Loucy (cell line): ENCODE measurements around the gene LRP1-AS.

ENCODE experiments used
- EZH2phosphoT487 ChIP-seq: fragments of 200-600 bp; IDR thresholded peaks from 2 replicates; pipeline ENCODE4 v1.6.1; 2018; ENCODE audit warnings: antibody characterized with exemption, mild to moderate bottlenecking, moderate library complexity, borderline replicate concordance
- TF ChIP-seq, protein P1 (sequence below): fragments of 200-600 bp; sonication (generic); conservative IDR thresholded peaks from 2 replicates; pipeline ENCODE4 v1.5.1; 2014; ENCODE audit warnings: mild to moderate bottlenecking, antibody characterized with exemption, low read length

DNA sequence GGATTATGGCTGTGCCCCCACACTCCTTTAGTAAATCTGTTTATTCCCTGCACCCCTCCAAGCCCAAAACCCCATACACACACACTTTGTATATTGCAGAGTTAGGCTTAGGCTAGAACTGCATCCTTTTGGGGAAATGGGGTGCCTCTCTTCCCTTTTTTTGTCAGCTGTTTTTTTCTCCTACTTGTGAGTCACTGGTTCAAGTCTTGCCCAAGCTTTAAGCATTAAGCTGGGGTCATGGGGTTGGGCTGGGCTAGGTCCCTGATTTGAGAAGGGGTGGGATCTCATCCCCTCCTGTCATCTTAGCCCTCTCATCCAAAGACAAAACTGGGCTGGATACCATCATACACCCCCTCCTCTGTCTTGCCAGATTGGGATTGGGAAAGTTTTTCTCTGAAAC lies 17.5 kb downstream of the LRP1-AS start:
- TF ChIP-seq, protein P1, sequence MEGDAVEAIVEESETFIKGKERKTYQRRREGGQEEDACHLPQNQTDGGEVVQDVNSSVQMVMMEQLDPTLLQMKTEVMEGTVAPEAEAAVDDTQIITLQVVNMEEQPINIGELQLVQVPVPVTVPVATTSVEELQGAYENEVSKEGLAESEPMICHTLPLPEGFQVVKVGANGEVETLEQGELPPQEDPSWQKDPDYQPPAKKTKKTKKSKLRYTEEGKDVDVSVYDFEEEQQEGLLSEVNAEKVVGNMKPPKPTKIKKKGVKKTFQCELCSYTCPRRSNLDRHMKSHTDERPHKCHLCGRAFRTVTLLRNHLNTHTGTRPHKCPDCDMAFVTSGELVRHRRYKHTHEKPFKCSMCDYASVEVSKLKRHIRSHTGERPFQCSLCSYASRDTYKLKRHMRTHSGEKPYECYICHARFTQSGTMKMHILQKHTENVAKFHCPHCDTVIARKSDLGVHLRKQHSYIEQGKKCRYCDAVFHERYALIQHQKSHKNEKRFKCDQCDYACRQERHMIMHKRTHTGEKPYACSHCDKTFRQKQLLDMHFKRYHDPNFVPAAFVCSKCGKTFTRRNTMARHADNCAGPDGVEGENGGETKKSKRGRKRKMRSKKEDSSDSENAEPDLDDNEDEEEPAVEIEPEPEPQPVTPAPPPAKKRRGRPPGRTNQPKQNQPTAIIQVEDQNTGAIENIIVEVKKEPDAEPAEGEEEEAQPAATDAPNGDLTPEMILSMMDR: no peak
- no peak for TF ChIP-seq EZH2phosphoT487
